8988T (cell line): ENCODE data around the gene PPARG.
A peak's percentile ranks its signal among the peaks of the same experiment; 100 is the strongest.
"Not testable (repeated sequence)": the region's sequence is repeated elsewhere in the genome, so short reads cannot be mapped to it uniquely, and the experiment has no call there.

ENCODE experiments used
- DNase-seq: peaks from one replicate; pipeline ENCODE4 v3.0.0; 2011

The PPARG gene

DNA sequence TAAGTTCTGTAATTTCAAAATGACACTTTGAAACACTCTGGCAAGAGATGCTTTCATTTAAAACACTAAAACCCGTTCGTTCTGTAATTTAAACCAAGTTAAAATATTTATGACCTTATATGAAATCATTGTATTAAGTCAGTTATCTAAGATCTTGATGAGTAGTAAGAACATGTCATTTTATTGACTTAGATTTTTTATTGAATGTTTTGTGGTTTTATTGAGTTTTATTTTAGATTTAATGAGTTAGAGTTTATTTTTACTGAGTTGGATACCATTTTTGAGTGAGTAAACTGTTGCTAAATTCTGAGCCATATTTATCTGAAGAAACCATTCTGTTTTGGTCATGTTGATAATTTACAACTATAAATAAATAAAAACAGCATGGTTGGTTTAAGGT, 94.3 kb downstream of the PPARG start:
- DNase-seq = no peak

DNA sequence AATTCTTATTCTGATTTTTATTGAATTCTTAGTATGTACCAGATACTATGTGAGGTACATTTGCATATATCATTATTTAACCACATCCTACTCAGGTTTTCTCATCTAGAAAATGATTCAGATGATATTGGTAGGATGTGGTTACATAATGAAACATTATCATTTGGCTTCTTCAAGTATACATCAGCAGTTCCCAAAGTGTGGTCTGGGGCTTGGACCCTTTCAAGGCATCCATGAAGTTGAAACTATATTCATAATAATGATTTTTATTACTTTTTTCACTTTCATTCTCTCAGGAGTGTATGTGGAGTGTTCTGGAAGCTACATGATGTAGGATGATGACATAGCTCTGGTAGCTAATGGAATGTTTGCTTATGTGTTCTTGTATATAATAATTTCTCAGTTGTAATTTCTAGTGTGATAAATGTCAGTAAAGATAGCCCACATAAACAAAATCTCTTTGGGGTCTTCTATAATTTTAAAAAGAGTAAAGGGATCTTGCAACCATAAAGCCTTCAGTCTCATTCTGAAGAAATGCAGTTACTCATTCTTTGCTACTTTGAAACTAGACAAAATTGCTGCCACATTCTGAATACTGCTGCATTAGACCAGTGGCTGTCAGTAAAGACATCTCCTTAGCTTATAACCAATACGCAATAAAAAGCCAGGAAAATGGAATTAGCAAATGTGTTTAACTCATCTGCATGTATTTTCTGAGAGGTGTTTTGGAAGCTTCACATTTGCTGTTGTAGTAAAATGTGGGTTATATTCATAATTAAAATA, 95.8 kb downstream of the PPARG start:
- DNase-seq = no peak

- DNase-seq = not testable (repeated sequence)
Measured at GRCh38 chr3:12386514-12387291, 97.8 kb downstream of the PPARG start.

GRCh38 chr3:12388185-12388584, 99.3 kb downstream of the PPARG start:
- no peak for DNase-seq

DNA sequence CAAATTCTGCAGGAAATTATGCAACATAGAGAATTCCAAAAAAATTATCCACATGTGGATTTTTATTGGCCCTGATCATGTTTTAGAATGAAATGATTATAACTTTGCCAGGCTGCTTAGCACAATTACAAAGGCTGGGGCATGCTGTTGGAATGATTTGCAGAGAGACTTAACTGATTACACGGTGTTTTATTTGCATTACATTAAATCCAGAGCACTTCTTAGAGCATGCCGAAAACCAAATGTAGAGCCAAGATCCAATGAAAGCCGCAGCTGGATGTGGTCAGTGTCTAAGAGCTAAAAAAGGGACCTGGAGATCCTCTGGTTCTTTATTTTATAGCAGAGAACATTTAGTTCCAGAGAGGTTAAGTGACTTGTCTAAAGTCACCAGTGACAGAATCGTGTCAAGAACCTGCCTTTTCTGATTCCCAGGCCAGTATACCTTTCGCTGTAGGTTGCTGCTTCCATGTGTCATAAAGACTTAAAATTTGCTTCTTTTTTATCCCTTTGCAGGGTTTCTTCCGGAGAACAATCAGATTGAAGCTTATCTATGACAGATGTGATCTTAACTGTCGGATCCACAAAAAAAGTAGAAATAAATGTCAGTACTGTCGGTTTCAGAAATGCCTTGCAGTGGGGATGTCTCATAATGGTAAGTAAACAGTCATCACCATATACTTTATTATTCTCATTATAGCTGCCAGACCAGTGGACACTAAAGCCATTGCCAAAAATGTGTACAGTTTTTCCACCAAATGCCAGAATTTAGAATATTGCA, 103.4 kb downstream of the PPARG start:
- no peak for DNase-seq

DNA sequence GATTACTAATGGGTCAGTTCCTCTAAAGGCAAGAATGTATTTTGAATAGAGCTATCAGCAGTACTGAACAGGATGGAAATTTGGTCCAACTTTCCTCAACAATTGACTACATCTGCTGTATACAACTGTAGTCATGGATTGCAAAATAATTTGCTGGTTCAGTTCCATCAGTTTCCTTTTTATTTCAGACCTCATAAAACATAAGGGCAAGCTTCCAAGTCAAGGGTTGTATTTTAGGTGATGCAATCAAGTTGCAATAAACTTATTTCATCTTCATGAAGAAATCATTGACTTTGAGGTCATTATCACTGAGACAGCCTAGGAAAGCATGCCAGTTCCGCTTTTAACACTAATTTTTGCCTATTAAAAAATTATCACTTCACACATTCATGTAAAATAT, 105.0 kb downstream of the PPARG start:
- DNase-seq = no peak

DNA sequence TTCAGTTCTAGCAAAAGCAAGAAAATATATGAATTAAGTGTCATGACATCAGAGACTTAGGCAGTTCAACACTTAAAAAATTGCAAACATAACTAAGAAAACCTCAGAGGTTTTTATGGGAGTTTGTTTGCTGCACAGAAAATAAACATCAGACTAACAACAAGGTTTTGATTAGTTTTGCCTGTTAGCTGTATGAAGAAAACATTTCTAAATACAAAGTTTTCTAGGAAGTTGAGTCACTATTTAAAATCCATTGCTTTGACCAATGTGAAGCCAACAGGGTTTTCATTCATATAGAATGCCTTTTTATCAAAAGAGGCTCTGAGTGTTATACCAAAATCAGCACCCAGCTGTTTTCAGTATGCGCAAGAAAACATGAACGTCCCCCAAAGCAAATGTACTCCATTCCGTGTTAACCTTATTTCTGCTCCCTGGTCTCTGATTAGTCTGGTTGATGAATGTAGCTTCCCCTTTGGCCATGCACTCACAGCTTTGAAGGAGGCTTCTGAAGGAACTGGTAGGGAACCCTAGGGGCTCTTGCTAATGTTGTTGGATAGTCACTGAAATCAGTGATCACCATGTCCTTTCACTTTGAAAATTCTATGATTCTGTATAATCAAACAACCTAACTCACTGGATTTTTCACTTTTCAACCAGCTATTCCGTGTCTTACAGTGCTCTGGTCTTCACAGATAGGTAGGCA, 105.8 kb downstream of the PPARG start:
- DNase-seq = no peak

DNA sequence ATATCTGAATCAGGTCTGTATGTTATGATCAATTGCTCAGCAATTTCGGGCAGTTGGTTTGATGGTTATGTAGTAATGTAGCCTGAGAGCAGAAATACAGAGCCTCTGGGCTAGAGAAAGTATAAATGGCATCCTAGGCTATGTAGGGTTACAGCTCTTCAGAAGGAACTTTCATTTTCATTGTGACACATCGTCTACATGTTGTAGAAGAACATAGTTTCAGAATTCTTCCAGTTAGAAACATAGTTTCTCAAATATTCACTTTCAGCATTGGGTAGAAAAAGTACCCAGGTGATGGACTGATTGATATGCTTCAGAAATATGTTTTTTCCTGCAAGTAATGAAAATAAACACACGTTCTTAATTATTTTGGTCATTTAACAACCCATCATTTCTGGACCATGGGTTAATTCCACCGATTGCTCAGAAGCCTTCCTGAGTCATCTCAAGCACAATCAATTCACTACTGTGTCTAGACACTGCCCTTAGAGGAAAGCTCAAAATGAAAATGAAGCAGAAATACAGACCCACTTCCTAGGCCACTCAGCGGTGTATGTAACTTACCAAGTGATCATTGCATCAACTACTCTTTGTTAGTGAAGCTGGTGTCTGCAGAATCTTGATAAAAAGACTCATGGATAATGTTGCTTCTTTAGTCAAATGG, 106.6 kb downstream of the PPARG start:
- DNase-seq = no peak

- DNase-seq = no peak
Measured at GRCh38 chr3:12396471-12396870, 107.6 kb downstream of the PPARG start.

DNA sequence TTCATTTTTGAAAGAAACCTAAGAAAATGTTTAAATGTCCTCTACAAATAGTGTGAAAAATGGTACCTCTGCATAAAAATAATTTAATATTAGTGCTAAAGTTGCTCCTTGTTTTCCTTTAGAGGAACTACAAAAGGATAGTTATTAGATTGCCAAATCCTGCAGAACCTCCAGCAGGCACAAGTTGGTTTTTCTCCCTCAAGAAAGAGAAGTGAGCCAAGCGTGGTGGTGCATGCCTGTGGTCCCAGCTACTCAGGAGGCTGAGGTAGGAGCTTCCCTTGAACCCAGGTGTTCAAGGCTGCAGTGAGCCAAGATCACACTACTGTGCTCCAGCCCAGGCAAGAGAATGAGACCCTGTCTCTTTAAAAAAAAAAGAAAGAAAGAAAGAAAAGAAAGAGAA, 110.4 kb downstream of the PPARG start:
- DNase-seq = no peak

DNA sequence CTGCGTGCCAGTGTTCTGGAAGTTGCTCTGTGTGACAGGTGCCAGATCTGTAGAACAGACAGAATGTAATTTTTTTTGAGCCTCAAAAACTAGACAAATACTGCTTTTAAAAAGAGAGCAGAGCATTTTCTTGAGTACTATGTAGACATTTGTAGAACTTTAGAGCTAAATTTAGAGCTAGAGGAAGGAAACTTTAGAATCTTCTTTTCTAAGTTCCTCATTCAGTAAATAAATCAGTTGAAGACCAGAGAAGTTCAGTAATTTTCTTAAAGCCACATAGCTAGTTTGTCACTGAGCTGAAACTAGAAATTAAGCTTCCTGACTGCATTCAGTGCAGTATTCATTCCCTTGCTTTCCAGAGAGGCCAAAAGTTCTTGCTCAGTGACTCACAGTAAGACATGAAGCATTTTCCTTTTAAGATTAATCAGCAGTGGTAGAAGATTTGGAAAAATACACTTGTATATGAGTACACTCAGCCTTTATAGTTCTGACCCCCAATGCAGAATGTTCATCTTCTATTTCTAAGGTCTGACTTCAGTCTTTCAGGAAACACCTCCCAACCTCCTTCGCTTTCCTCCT, 111.8 kb downstream of the PPARG start:
- no peak for DNase-seq

DNA sequence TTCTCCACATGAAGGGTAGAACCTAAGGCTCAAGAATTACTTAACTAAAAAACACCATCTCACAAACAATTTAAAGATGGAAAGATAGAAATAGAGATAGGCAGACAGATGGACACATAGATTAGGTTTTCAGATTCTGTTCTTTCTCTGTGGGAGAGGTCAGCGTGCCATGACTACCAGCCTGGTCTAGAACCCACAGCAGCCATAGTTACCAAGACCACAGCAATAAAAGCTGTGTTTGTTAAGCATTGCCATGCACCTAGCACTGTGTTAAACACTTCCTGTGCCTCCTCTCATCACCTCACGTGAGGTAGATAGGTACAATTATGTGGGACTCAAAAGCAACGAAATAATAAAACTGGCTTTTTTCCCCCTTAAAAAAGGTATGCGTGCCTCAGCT, 112.3 kb downstream of the PPARG start:
- DNase-seq = no peak

GRCh38 chr3:12405432-12406272, 116.8 kb downstream of the PPARG start:
- DNase-seq = peak; percentile 56

GRCh38 chr3:12408984-12409683, 120.3 kb downstream of the PPARG start:
- no peak for DNase-seq

DNA sequence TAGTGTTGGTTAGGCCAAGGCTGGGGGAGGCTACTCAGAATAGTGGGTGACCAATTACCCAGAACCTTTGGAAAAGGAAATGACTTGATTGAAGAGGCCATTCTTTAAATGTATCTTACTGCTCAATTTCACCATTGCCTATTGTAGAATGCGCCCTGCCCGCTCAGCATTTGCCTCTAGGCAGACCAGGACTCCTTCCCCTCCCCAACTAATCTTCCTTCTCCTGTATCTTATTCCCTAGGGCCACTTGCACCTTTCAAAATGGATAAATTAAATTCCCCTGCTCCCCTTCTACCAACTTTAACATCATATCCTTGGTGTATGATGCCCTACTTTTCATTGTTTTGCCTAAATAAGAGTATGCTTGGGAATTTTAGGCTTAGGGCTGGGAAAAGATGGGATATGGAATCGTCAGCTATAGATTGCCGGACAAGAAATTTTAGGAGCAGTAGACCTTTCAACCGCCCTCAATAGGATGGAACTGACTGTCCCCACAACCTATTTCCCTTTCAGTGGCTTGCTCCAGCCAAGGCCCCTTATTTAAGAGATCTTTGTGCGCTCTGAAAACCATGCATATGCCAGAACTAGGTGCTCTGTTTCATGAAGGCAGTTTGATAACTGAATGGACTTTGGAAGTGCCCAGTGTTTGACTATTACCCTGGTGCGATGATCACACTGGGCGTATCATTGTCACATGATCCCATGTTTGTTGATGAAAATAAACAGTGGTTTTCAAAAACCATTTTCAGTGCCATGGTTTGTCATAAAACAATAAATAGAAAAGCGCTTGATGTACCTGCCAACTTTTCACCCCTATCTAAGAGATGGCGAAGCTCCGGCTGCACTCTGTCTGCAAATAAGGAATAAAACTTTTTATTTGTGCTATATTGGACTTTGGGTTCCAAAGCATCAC, 121.1 kb downstream of the PPARG start:
- no peak for DNase-seq

DNA sequence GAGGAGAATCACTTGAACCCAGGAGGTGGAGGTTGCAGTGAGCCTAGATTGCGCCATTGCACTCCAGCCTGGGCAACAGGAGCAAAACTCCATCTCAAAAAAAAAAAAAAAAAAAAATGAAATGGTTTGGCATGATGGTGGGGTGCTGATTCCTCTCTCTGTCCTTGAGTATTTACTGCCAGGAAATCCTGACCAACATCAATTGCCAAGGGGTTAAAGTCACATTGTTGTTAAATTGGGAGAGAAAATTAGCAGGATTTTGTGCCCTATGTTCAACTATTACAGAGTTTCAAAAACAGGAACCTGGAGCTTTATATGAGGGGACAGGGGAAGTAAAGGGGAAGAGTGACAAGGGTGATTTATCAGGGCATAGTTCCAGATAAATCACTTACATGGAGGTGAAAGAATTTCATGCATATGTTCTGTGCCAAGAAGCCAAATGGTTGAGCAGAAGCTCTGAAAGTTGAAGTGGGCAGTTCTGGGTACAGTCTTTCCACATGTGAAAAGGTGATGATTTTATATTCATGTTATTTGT, 124.9 kb downstream of the PPARG start:
- DNase-seq = no peak

- DNase-seq = no peak
Measured at GRCh38 chr3:12415014-12415680, 126.3 kb downstream of the PPARG start.

- no peak for DNase-seq
Measured at GRCh38 chr3:12416731-12417130, 127.9 kb downstream of the PPARG start.
